Vagina (tissue), 2 donors: ENCODE data around the gene GFOD1. TPM values are rescaled to one million over a fixed set of nuclear protein-coding genes. Genes with fewer than 3 reads are reported as not detected.

ENCODE experiments used
- DNase-seq, 2 donors: peaks; one replicate each; pipeline ENCODE4 v3.0.0-alpha.2; 2017; ENCODE audit errors: extremely low spot score in 2 of 2
- H3K27ac ChIP-seq: fragments of 200-600 bp; sonication (generic); one replicate; pipeline ENCODE4 v1.5.1; 2019
- H3K27me3 ChIP-seq: fragments of 200-600 bp; sonication (generic); one replicate; pipeline ENCODE4 v1.5.1; 2019
- H3K36me3 ChIP-seq, 2 donors: fragments of 200-600 bp; sonication (generic); one replicate each; pipeline ENCODE4 v1.5.1; 2017 to 2019
- H3K4me1 ChIP-seq: fragments of 200-600 bp; sonication (generic); one replicate; pipeline ENCODE4 v1.5.1; 2019
- H3K4me3 ChIP-seq, 2 donors: fragments of 200-600 bp; sonication (generic); 1 replicate in 1 of 2; 2 replicates in 1 of 2; pipeline ENCODE4 v1.5.1; 2016 to 2019
- H3K9me3 ChIP-seq: fragments of 200-600 bp; sonication (generic); one replicate; pipeline ENCODE4 v1.5.1; 2019
- POLR2A ChIP-seq, 2 donors: fragments of 450-650 bp; IDR thresholded peaks; one replicate each; pipeline ENCODE4 v1.6.1; 2017; ENCODE audit warnings: antibody characterized with exemption in 2 of 2, mild to moderate bottlenecking in 2 of 2, moderate library complexity in 2 of 2
- POLR2AphosphoS5 ChIP-seq, 2 donors: sonication (generic); formaldehyde crosslinking; IDR thresholded peaks; one replicate each; pipeline ENCODE4 v1.9.0; 2017; ENCODE audit warnings: antibody characterized with exemption in 2 of 2, mild to moderate bottlenecking in 2 of 2, low read depth in 1 of 2; ENCODE audit not compliant: insufficient read depth in 1 of 2
- intact Hi-C: fragments of 100-400 bp; cut with DNase I; formaldehyde crosslinking; loops from one replicate; pipeline ENCODE4 v1.15.1; 2023
- total RNA-seq: library from RNA; depleted of rRNA; stranded (reverse); fragments of >200 nt; gene quantifications from one replicate; pipeline ENCODE4 v1.2.3, GENCODE V29; 2016
- TF ChIP-seq, protein P1 (sequence below), 3 experiments: fragments of 450-650 bp in 2 of 3; fragments of 200-600 bp in 1 of 3; sonication (generic) in 1 of 3; IDR thresholded peaks; one replicate each; pipeline ENCODE4 v1.5.1; 2017 to 2019; ENCODE audit warnings: antibody characterized with exemption in 3 of 3, mild to moderate bottlenecking in 2 of 3, moderate library complexity in 2 of 3

The GFOD1 gene
- total RNA-seq, 1 donor from 2014 or later = 16.9 TPM

GRCh38 chr6:13404892-13405254 is 82.5 kb downstream of the GFOD1 start:
- DNase-seq = no peak
- no peak overlapping the region for H3K27ac ChIP-seq

DNA sequence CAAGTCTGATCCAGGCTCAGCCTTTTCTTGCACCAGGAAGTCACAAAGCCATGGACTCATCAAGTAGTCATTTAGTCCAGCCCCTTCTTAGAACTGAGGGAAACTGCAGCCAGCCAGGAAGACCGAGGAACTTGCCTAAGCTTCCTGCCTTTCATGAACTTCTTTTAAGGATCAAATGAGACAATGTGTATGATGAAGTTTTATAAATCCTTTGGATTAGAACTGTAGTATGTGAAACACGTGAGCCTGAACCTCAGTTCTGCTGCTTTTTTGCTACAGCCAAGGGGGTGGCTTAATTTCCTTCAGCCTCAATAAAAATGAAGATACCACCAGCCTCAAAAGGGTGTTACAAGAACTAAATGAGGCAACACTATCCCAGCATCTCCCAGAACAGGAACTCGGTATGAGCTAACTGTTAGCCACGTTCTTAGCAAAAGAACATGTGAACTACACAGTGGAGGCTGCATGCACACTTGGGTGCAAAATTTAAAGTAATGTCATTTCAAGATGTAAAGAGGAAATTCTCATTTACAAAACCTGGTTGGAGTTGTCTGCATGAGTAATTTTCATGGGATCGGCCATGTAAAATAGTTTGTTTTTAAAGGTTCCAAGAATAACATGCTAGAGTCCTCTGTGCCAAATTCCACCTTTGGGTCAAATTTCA is 83.0 kb downstream of the GFOD1 start:
- Histone ChIP-seq H3K36me3 (no peaks in the 10 kb centered on the region), H3K4me1 (peaks cover 27% of the 10 kb centered on the region), H3K9me3 (no peaks in the 10 kb centered on the region), H3K27me3 (no peaks in the 10 kb centered on the region), H3K27ac (no peak overlapping the region), H3K4me3 (no peak overlapping the region)
- no peak for DNase-seq
- intact Hi-C loops = no loop called here
- TF ChIP-seq, protein P1, sequence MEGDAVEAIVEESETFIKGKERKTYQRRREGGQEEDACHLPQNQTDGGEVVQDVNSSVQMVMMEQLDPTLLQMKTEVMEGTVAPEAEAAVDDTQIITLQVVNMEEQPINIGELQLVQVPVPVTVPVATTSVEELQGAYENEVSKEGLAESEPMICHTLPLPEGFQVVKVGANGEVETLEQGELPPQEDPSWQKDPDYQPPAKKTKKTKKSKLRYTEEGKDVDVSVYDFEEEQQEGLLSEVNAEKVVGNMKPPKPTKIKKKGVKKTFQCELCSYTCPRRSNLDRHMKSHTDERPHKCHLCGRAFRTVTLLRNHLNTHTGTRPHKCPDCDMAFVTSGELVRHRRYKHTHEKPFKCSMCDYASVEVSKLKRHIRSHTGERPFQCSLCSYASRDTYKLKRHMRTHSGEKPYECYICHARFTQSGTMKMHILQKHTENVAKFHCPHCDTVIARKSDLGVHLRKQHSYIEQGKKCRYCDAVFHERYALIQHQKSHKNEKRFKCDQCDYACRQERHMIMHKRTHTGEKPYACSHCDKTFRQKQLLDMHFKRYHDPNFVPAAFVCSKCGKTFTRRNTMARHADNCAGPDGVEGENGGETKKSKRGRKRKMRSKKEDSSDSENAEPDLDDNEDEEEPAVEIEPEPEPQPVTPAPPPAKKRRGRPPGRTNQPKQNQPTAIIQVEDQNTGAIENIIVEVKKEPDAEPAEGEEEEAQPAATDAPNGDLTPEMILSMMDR (IDR thresholded peaks at IDR 0.05) = no peak
- TF ChIP-seq POLR2A (IDR thresholded peaks at IDR 0.05) (no peak), POLR2AphosphoS5 (IDR thresholded peaks at IDR 0.05; ENCODE audit: insufficient read depth in 1 of 2, low read depth in 1 of 2) (no peak)

More at GRCh38 chr6:13404892-13405254, 82.5 kb downstream of the GFOD1 start:
- Histone ChIP-seq H3K4me3 (no peak overlapping the region), H3K27me3 (no peaks in the 10 kb centered on the region), H3K9me3 (no peaks in the 10 kb centered on the region), H3K4me1 (peaks cover 27% of the 10 kb centered on the region), H3K36me3 (no peaks in the 10 kb centered on the region)
- intact Hi-C loops = no loop called here
- TF ChIP-seq, protein P1 (IDR thresholded peaks at IDR 0.05) = no peak
- TF ChIP-seq POLR2A (IDR thresholded peaks at IDR 0.05) (no peak), POLR2AphosphoS5 (IDR thresholded peaks at IDR 0.05; ENCODE audit: insufficient read depth in 1 of 2, low read depth in 1 of 2) (no peak)

GRCh38 chr6:13402711-13403110 is 84.7 kb downstream of the GFOD1 start:
- no peak overlapping the region for H3K27ac ChIP-seq
- DNase-seq = no peak
- TF ChIP-seq POLR2AphosphoS5 (IDR thresholded peaks at IDR 0.05; ENCODE audit: insufficient read depth in 1 of 2, low read depth in 1 of 2) = no peak
- no peak for TF ChIP-seq POLR2A (IDR thresholded peaks at IDR 0.05)
- TF ChIP-seq, protein P1 (IDR thresholded peaks at IDR 0.05) = no peak
- no peaks in the 10 kb centered on the region for H3K9me3 ChIP-seq
- intact Hi-C loops = no loop called here
- H3K4me3 ChIP-seq = no peak overlapping the region
- no peaks in the 10 kb centered on the region for H3K27me3 ChIP-seq
- no peaks in the 10 kb centered on the region for H3K36me3 ChIP-seq
- peaks cover 30% of the 10 kb centered on the region for H3K4me1 ChIP-seq

DNA sequence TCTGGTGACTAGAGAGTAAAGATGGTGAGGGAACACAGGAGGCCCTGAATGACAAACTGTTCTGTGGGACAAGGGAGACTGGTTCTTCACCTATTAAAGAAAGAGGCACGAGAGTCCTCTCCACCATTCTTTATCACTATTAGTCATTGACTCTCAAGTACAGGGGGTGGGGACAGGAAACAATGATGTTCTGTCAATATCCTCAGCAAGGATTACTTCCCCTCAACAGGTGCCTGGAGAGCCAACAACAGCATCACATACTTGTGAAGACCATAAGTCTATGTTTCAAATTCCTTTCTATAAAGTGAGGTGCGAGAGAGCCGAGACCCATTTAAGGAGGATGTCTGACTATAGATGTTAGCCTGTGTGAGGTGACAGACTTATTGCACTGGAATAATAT is 86.6 kb downstream of the GFOD1 start:
- H3K27me3 ChIP-seq = no peaks in the 10 kb centered on the region
- no peak overlapping the region for H3K27ac ChIP-seq
- intact Hi-C loops = no loop called here
- H3K4me3 ChIP-seq = no peak overlapping the region
- peaks cover 16% of the 10 kb centered on the region for H3K4me1 ChIP-seq
- TF ChIP-seq, protein P1 (IDR thresholded peaks at IDR 0.05) = no peak
- TF ChIP-seq POLR2AphosphoS5 (IDR thresholded peaks at IDR 0.05; ENCODE audit: insufficient read depth in 1 of 2, low read depth in 1 of 2) (no peak), POLR2A (IDR thresholded peaks at IDR 0.05) (no peak)
- no peaks in the 10 kb centered on the region for H3K9me3 ChIP-seq
- H3K36me3 ChIP-seq = no peaks in the 10 kb centered on the region
- DNase-seq = no peak

GRCh38 chr6:13398421-13398994 is 88.9 kb downstream of the GFOD1 start:
- Histone ChIP-seq H3K9me3 (no peaks in the 10 kb centered on the region), H3K4me1 (peaks cover 20% of the 10 kb centered on the region), H3K27ac (no peak overlapping the region), H3K27me3 (no peaks in the 10 kb centered on the region), H3K4me3 (no peak overlapping the region), H3K36me3 (no peaks in the 10 kb centered on the region)
- no peak for DNase-seq
- TF ChIP-seq POLR2A (IDR thresholded peaks at IDR 0.05) (no peak), POLR2AphosphoS5 (IDR thresholded peaks at IDR 0.05; ENCODE audit: insufficient read depth in 1 of 2, low read depth in 1 of 2) (no peak)
- TF ChIP-seq, protein P1 (IDR thresholded peaks at IDR 0.05) = no peak
- intact Hi-C loops = no loop called here
